ENCODE measurements around the gene RFX4.
"Not testable (repeated sequence)": the region's sequence is repeated elsewhere in the genome, so short reads cannot be mapped to it uniquely, and the experiment has no call there.

Gene RFX4

GRCh38 chr12:106692896-106693820, 110.4 kb downstream of the RFX4 start:
- DNase-seq = no peak

GRCh38 chr12:106696071-106696470, 113.3 kb downstream of the RFX4 start:
- DNase-seq = no peak

GRCh38 chr12:106696681-106697417, 114.0 kb downstream of the RFX4 start:
- no peak for DNase-seq

GRCh38 chr12:106704081-106704480, 121.3 kb downstream of the RFX4 start:
- DNase-seq = no peak

- no peak for DNase-seq
Measured at GRCh38 chr12:106705971-106706370, 123.2 kb downstream of the RFX4 start.

GRCh38 chr12:106709068-106709511, 126.3 kb downstream of the RFX4 start:
- no peak for DNase-seq

GRCh38 chr12:106710143-106710893, 127.5 kb downstream of the RFX4 start:
- no peak for DNase-seq

GRCh38 chr12:106711316-106711715, 128.5 kb downstream of the RFX4 start:
- no peak for DNase-seq

- DNase-seq = no peak
Measured at GRCh38 chr12:106712768-106713167, 130.0 kb downstream of the RFX4 start.

GRCh38 chr12:106714926-106715325, 132.1 kb downstream of the RFX4 start:
- no peak for DNase-seq

GRCh38 chr12:106715582-106715981, 132.8 kb downstream of the RFX4 start:
- DNase-seq = no peak

GRCh38 chr12:106717673-106718072, 134.9 kb downstream of the RFX4 start:
- no peak for DNase-seq

GRCh38 chr12:106719879-106720278, 137.1 kb downstream of the RFX4 start:
- no peak for DNase-seq

- no peak for DNase-seq
Measured at GRCh38 chr12:106720696-106721095, 137.9 kb downstream of the RFX4 start.

- no peak for DNase-seq
Measured at GRCh38 chr12:106721915-106722314, 139.1 kb downstream of the RFX4 start.

GRCh38 chr12:106722837-106723236, 140.0 kb downstream of the RFX4 start:
- DNase-seq = no peak

- no peak for DNase-seq
Measured at GRCh38 chr12:106723416-106723815, 140.6 kb downstream of the RFX4 start.

- no peak for DNase-seq
Measured at GRCh38 chr12:106724116-106724515, 141.3 kb downstream of the RFX4 start.

- DNase-seq = no peak
Measured at GRCh38 chr12:106724934-106725333, 142.1 kb downstream of the RFX4 start.

GRCh38 chr12:106726603-106727202, 143.9 kb downstream of the RFX4 start:
- DNase-seq = not testable (repeated sequence)

GRCh38 chr12:106729611-106730010, 146.8 kb downstream of the RFX4 start:
- no peak for DNase-seq

GRCh38 chr12:106732890-106733289, 150.1 kb downstream of the RFX4 start:
- DNase-seq = no peak

- no peak for DNase-seq
Measured at GRCh38 chr12:106733660-106734059, 150.9 kb downstream of the RFX4 start.

Data from NCI-H510A (cell line).